Stimulated activated CD8-positive, alpha-beta memory T cell treated with anti-CD3 and anti-CD28 coated beads, Interleukin-4, amount 100 ng/mL, for 1 hour (primary cell): ENCODE measurements around the gene FTHL17.

Experiments used
- DNase-seq, 2 donors: peaks; one replicate each; pipeline ENCODE4 v3.0.0-alpha.2; 2020; ENCODE audit warnings: low read depth in 2 of 2, low spot score in 1 of 2

FTHL17 gene

DNA sequence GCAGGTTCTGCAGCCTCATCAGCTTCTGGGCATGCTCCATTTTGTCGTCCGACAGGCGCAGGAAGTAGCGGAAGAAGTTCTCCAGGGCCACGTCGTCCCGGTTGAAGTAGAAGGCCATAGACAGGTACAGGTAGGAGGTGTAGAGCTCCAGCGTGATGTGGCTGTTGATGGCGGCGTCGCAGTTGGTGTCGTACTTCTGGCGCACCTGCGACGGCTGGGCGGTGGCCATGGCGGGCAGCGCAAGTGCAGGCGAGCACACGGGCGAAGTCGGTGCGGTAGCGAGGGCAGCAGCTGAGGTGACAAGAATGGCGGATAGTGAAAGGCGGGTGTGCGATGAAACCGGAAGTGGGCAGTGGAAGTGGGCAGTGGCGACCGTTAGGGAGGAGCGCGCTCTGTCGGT lies at the start of gene FTHL17:
Gene FTHL17 (minus strand): TSS at position 317 of the 400 bp plus-strand sequence. CDS start 88 bp downstream, at position 229.
- DNase-seq, result no peak

DNA sequence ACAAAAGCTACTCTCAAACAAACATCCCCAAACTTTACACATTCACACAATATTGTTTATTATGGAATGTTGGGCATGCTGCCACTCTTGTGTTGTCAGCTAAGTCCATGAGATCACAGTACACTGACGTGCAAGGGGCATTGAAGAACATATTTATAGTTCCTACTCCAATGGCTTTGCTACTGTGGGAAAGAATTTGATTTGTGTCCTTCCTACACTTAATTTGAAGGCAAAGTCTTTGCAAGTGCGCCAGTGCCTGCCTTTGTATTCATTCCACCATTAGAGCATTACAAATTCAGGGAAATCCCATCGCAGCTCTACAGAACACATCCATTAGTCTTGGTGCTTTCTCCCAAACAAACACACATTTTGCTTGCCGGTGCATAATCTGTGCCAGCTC lies 45.4 kb upstream of the FTHL17 start:
- DNase-seq, result no peak

DNA sequence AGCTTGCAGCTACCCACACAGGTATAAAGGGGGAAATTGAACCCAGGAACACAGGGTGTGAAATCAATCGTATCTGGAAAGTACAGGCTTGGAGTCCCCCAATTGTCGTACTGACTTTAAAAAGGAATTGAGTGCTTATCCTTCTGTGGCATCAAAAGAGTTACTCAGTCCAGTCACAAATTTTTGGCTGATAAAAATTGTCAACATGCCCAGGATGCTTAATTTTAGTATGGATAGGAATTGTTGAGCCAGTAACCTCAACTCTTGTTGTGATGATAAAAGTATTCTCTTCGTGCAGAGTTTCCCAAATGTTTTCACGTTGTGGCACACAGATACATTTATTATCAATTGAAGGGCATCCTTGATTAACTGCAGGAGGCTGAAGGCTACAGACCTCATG lies 43.6 kb upstream of the FTHL17 start:
- no peak for DNase-seq

DNA sequence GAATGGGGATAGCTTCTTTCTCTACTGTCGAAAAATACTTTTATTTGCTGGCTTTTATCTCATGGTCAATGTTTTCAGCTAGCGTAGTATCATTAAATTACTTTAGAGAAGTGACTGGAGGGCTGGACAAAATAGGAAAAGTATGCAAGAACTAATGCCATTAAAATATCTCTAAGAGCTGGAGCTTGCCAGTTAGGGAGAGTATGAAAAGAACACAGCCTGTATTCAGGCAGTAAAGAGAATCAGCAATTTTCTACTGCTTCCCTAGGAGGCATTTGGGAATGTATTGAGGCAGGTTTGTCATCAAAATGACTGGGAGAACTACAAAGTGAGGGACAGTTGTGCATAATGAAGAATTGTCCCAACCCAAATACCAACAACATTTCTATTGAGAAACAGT lies 43.0 kb upstream of the FTHL17 start:
- no peak for DNase-seq

DNA sequence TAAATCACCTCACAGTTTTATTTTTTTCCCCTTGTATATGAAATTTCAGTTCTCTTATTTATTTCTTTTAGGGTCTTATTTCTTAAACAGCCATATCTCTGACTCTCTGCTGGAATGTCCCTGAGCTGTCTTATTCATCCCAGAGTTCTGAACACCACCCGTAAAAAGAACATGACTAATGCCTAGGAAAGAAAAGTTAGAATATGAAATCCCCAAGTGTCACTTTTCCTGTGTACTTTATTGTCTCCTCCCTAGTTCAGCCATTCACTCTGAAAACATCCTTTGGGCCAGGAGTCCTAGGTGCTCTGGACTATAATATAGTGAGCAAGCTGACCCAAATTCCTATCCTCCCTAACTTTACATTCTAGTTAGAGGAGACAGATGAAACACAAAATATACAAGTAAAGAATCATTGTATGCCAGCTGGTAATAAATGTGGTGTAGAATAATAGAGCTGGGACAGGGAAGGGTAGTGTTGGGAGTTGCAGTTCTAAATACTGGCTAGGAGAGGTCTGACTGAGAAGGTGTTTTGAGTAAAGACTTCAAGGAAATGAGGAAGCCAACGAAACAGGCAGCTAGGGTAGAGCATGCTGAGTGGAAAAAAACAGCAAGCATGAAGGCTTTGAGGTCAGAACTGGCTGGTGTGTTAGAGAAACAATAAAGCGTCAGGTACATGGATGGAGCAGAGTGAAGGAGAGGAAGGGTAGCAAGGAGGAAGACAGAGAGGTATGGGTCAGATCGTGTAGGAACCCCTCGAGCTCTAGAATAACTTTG lies 40.6 kb upstream of the FTHL17 start:
- DNase-seq, result no peak

DNA sequence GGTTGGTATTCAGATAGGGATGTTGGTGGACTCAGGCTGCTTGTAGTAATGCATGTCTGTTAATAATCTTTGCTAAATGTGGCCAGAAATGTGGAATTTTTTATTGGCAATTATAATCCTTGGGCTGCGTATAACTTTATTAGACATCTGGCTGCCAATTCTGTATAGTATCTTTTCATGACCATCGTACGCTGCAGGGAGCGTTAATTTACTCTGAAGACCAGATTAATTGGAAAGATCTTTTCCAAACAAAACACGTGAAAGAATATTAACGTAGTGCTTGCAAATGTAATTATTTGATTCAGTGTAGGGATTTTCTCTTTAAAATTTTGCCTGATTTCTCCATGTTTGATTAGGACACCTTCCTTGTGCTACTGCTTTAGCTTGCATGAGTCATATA lies 38.8 kb upstream of the FTHL17 start:
- no peak for DNase-seq

DNA sequence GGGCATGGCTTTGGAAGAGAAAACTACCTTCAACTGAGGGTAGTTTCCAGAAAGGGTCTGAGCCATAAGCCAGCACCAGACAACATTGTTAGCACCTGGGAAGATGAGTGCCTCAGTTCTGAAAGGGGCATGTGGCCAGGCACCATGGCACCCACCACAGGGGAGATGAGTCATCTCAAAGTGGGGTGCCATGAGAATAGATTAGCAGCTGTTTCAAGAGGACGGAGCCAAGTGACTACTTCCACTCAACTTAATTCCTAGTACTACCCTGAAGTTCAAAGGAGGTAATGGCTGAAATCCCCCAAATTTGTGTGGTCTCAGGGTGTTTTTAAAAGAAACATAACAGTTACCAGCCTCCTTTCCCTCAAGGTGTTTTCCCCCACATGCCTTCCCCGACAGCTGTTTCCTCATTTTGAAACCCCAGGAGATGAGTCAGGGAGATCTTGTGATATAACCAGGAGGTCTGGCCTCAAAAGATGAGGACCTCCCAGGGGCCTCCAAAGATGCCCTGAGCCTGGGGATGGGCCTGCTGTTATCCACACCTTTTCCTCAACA lies 27.8 kb upstream of the FTHL17 start:
- DNase-seq, result no peak

DNA sequence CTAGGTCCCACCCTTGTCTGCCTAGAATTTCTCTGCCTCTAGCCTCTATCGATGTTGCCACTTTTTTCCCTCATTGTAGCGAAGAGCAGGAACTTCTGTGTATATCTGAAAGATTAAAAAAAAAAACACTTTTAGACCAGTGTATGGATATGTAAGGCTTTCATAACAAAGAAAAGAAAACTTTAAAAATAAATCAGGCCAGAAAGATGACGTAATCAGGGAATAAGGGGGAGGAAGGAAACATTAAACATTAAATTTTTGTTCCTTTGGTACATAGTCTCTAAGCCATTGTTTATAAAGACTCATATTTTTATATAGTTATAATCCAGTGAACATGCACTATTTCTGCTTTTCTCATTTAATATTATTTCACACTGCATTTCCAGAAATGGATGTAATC lies 26.2 kb upstream of the FTHL17 start:
- DNase-seq, result no peak

DNA sequence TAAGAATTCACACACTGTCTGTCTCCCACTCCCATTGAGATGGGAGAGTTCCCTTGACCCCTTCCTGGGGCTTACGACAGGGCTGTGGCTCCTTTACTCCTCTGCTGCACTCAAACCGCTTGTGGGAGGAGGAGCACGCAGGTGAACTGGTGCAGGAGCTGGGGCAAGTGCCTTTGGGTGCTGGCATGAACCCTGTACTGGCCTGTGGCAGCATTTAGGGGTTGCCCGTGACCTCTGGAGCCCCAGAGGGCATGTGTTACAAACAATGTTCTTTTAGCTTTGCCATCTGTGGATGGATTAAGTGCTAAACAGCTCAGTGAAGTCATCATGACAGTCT lies 21.8 kb upstream of the FTHL17 start:
- DNase-seq, result no peak

DNA sequence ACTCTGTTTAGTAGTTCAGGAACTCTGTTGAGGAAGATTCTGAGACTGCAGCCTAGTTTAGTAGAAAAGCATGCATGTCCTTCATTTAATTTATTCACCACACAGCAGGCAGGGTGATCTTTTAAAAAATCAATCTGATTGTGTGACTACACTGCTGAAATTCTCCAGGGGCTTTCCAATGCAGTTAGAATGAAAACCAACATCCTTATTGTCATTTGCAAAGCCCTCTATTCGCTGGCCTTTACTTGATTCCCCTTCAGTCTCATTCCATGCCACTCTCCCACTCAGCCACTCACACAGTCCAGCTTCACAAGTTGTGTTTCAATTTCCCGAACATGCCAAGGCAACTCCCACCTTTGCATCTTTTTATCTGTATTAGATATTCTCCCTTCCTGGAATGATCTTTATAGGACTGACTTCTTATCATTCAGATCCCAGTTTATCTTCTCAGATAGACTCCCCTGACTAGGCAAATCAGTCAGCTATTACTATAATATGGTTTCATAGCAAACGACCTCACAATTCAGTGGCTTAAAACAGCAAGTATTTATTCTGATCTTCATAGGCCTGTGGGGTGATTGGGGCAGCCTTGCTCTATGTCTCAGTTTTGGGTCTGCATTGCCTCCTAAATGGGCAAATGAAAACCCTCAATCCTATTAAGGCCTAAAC lies 21.3 kb upstream of the FTHL17 start:
- no peak for DNase-seq

DNA sequence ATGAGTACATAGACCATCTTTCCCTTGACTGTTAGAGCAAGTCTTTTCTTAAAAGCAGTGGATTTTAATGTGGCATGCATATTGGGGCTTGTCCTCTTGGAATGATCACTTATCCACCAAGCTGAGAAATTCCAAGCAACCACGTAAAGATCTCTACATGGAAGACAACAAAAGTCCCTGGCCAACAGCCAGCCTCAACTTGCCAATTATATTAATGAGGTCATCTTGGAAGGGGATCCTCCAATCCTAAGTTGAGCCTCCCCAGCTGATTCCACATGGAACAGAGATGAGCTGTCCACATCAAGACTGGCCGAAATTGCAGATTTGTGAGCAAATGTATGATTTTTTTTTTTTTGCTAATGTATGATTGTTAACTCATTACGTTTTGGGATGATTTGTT lies 20.6 kb upstream of the FTHL17 start:
- DNase-seq, result no peak

DNA sequence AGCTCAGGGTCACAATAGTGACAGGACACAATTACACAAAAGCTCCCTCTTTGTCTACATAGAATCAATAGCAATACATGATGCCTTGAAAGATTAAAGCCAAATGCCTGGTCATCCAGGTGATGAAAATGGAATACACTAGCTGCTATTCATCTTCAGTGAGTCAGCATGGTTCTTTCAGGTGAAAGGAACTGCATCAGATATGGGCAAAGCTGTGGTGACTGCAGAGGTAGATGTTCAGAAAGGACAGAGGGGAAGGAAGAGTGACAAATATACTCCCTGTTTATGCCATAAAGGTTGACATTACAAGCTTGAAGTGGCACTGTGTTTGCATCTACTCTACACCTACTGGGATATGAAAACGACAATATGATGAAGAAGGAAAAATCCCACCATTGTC lies 20.0 kb upstream of the FTHL17 start:
- DNase-seq, result no peak

DNA sequence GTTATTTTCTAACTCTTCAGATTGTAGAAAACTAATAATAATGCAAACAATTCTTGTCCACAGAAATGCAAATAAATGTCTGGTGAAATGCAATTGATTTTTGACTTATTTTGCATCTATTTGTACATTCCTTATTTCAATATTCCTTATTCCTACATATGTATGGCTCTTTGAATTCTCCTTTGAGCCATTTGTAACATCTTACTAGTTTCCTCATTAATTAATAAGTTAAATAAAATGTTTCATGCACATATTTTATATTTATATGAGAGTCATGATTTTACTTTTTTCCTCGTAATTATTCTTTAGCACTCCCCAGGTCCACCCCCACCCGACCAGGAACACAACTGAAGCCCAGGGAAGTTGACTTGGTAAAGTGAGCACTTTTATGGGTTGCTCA lies 2.7 kb upstream of the FTHL17 start:
- DNase-seq, result no peak

DNA sequence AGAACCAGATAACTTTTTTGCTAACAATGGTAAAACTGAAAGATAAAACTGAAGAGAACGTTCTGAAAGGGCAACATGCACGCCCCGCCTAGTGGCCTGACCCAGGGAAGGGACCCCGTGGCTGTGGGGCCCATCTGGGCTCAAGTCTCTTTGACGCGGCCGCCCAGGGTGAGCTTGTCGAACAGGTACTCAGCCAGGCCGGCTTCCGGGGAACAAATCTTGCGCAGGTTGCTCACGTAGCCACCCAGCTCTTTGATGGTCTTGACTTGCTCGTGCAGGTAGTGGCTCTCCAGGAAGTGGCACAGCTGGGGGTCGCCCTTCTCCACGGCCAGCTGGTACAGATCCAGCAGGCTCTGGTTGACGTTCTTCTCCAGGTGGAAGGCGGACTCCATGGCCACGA lies 579 bp downstream of the FTHL17 start:
- DNase-seq, result no peak

DNA sequence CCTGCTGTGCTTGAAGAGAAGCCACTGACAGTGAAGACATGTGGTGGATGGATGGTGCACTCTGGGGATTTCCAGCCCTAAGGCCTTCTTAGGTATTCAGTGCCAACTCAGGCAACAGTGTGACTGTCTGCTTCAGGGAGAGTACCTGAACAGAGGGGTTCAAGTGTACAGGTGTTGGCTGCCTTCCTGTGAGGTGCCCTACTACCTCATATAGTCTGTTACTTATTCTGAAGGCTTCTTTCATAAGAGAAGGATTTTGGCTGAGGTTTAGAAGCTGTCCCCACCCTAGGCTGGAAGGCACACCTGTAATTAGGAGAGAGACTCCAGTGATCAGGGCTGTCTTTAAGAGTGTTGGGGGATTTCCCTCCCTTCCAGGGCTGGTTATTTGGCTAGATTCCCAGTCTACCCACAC lies 1.8 kb downstream of the FTHL17 start:
- DNase-seq, result no peak

DNA sequence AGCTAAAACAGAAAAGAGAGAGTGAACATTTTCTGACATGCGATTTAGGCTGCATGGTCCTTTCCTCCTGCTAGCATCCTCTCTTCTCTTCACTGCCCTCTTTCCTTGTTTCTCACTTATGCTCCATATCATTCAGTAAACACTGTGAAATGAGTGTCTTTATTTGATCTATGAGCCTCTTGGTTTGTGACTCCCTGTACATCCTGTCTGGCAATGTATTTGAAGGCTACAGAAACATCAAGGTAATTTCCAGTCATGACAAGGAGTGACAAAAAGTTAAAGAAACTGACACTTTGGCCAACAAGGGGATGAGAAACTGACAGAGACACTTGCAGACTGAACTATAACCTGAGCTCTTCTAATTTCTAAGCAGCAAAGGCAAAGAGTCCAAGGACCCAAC lies 8.7 kb downstream of the FTHL17 start:
- no peak for DNase-seq

DNA sequence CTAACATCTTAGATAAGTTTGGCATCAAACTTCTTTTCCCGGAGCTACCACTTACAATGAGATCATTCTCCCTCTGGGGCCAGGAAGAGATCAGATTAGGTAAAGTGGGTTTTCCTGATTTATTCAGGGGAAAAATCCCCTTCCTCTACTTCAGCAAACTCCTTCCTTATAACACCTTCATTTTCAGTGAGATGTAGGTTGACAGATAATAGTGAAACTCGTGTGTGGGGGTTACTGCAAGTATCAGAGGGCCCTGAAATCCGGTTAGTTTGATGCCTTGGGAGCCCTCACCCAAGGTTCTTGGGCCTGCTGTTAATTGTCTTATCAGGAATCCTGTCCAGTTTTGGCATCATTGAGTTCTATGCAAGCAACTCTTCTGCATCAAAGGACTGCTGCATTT lies 10.8 kb downstream of the FTHL17 start:
- no peak for DNase-seq

DNA sequence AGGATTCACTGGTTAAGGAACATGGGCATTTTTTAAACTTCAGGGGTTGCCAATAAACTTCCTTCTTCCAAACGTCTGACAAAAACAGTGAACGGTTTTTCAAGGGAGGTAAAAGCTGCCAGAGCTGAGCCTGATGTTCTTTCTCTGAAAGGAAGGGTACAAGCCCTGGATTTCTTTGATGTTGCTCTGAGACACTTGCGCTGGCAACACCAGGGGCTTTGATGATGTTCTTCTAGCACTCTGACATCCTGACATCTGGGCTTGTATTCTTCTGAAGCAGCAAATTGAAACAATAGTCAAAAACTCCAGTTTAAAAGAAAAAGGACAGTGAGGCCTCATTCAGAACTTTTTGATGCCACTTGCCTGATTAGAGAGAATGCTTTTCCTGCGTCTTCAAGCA lies 11.8 kb downstream of the FTHL17 start:
- no peak for DNase-seq

DNA sequence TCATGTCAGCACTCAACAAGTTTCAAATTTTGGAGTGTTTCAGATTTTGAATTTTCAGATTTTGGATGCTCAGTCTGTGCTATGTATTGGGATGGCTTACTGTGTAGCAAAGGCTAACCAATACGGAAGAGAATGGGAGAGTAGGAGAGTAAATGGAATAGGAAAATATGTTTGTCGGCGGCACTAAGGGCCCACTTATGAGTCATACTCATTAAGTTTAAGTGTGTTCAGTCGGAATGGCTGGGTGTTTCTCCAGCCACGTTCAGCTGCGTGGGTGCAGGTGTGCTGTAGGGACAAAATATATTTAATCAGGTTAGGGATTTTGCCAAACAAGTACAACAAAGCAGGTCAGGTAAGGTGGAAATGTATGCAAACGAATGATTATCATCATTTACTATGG lies 13.6 kb downstream of the FTHL17 start:
- no peak for DNase-seq

DNA sequence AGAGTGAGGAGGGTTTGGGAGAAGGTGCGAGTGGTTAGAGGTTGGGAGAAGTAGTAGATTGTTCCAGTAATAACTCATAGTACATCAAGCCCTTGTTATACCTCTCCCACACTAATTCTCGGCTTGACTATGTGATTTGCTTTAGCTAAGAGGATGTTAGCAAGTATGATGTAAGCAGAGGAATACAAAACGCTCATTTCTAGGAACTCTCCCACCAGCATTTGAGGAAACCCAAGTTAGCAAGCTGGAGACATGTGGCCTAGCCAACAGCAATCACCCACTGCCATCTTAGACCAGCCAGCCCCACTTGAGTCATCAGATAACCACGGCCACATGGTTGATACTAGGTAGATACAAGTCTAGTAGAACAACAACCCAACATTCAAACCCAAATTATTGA lies 14.2 kb downstream of the FTHL17 start:
- DNase-seq, result no peak

DNA sequence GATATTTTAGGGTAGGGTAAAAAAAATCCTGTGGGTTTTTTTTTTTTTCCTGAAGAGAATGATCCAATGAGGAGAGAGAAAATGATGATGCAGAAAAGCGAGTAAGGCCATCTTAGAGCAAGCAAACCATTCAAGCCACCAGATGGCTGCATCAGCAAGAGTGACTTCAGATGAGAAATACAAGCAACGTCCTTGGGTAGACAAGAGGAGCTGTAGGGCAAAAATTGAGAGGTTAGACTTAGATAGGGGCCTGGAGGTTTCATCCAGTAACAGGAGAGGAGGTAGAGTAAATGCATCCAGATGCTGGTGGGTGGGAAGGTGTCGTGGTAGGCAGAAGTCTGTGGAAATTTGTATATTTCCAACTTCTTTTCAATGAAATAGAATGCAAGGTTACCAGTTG lies 14.6 kb downstream of the FTHL17 start:
- DNase-seq, result no peak

DNA sequence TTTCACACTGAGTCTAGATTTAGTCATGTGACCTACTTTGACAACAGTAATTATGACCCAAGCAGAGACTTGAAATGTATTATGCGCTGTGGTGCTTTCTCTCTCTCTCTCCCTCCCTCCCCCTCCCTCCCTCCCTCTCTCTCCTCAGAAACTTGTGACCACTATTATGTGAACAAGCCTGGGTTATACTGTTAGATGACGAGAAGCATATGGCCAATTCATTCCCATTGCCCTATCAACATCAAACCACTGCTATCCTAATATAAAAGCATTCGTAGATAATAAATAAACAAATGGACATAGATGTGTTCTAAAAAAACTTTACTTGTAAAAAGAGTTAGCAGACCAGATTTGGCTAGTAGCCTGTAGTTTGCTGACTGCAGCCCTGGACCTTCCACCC lies 18.2 kb downstream of the FTHL17 start:
- DNase-seq, result no peak

DNA sequence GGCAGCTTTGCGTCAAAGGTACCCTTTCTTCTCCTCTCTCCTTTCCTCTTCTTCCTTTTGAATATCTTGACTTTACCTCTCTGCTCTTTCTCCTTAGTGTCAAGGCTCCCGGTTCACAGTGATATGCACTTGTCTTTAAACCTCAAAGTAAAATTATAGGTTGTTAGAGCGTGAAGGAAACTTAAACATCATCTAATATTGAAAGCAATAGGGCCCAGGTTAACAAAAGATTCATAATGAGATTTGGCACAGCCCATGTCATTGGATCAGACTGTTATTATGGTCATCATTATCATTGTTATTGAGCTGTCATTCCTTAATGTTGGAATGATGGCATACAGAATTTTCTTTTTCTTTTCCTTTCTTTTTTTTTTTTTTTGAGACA lies 32.5 kb downstream of the FTHL17 start:
- DNase-seq, result no peak
